ENCODE results near the gene ALG9.

DNA sequence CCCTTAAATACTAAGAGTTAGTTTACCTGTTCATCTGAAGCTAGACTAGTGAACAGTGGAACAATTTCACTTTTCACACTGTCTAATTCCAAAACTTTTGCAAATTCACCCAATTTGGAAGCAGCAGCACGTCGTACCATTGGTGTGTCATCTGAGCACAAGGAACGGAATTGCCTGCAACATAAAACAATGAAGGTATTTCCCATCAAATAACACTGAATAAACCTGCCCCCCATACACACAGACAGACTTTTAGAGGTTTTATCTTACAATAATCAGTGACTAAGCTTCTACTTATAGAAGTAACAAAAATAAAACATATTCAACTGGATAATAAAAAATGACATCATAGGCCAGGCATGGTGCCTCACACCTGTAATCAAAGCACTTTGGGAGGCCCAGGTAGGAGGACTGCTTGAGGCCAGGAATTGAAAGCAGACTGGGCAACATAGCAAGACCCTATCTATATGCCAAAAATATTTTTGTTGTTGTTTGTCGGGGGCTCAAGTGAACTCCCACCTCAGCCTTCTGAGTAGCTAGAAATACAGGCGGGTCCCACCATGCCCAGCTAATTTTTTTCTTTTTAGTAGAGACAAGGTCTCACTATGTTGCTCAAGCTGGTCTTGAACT, 111.5 kb downstream of the ALG9 start:
- TF ChIP-seq, protein P1, sequence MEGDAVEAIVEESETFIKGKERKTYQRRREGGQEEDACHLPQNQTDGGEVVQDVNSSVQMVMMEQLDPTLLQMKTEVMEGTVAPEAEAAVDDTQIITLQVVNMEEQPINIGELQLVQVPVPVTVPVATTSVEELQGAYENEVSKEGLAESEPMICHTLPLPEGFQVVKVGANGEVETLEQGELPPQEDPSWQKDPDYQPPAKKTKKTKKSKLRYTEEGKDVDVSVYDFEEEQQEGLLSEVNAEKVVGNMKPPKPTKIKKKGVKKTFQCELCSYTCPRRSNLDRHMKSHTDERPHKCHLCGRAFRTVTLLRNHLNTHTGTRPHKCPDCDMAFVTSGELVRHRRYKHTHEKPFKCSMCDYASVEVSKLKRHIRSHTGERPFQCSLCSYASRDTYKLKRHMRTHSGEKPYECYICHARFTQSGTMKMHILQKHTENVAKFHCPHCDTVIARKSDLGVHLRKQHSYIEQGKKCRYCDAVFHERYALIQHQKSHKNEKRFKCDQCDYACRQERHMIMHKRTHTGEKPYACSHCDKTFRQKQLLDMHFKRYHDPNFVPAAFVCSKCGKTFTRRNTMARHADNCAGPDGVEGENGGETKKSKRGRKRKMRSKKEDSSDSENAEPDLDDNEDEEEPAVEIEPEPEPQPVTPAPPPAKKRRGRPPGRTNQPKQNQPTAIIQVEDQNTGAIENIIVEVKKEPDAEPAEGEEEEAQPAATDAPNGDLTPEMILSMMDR (IDR thresholded peaks at IDR 0.05): no peak
- no peak for TF ChIP-seq POLR2A (IDR thresholded peaks at IDR 0.05)

Measured in ovary (tissue), 3 donors.